ENCODE results near the gene TMEM198. TPM values are rescaled to one million over a fixed set of nuclear protein-coding genes. Genes with fewer than 3 reads are reported as not detected.

Gene TMEM198
- total and polyA plus RNA-seq, 9 of the 15 experiments (the other 6 are each of a cell fraction or from before 2014, with no cell fraction given) = 0.03 to 3.8 (median 1.0) TPM

DNA sequence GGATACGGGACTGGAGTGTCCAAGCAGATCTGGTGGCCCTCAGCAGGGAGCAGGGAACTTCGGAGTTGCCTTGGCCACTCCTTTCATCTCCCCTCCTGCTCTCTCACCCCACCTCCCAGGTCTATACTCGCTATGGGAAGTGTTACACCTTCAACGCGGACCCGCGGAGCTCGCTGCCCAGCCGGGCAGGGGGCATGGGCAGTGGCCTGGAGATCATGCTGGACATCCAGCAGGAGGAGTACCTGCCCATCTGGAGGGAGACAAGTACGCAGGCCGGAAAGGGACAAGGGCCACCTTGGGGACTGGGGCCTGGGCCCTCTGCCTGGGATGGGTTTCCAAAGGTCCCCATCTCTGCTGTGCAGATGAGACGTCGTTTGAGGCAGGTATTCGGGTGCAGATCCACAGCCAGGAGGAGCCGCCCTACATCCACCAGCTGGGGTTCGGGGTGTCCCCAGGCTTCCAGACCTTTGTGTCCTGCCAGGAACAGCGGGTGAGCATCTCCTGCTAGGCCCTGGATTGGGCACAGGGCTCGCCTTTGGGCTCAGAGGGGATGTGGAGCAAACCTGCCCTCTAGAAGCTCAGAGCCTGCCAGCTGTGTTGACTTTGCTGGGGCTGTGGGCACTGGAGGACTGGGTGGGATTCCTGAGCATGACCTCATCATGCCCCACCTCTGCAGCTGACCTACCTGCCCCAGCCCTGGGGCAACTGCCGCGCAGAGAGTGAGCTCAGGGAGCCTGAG, 12.0 kb upstream of the TMEM198 start:
- no peak overlapping the region for H3K4me2 ChIP-seq (ENCODE audit: insufficient read depth, low read length)
- H3K27ac ChIP-seq (ENCODE audit: extremely low read depth, low read depth, low read length) = no peak overlapping the region
- 0 out of 2 replicates have a peak, but pooled peaks cover 3% of the 10 kb centered on the region for H4K20me1 ChIP-seq (replicated peaks; ENCODE audit: control insufficient read depth, insufficient read depth, low read length)
- no peak overlapping the region for H3K4me3 ChIP-seq
- FAIRE-seq = no peak
- no peaks in the 10 kb centered on the region for H3K9me3 ChIP-seq (replicated peaks; ENCODE audit: control insufficient read depth, insufficient read depth, low read depth, low read length)
- peaks cover 47% of the 10 kb centered on the region; the same call in 2 of the 3 replicates for H3K36me3 ChIP-seq (ENCODE audit: control insufficient read depth, insufficient read depth, low read length)
- TF ChIP-seq POLR2G (IDR thresholded peaks at IDR 0.05; ENCODE audit: low read depth, low read length) (0 out of 2 replicates have a peak, but pooled peaks have one; percentile 21), TAF9B (IDR thresholded peaks at IDR 0.05; ENCODE audit: partially characterized antibody) (no peak), HDAC1 (IDR thresholded peaks at IDR 0.05) (no peak)
- H2AFZ ChIP-seq (ENCODE audit: low read depth, low read length) = no peak overlapping the region
- intact Hi-C loops (cut with micrococcal nuclease) (loop anchor here (2.0 kb wide), 1 partner anchor 37 kb away; no protein-coding TSS in a partner anchor), in situ Hi-C loops (cut with MboI) (loop anchor here (5.0 kb wide), 1 partner anchor 125 kb away; no protein-coding TSS in a partner anchor)
- POLR2A ChIA-PET = interaction anchor here (0.7 kb wide), 1 partner anchor 32 kb away, joined by 4 read pairs; no protein-coding TSS in a partner anchor
- CTCF ChIA-PET (ENCODE audit: low intra/inter-chr PET ratio) = interaction anchor here (0.7 to 3.2 kb wide), 2 partner anchors 56 to 129 kb away, joined by 3 to 25 read pairs; no protein-coding TSS in a partner anchor
- H3K27me3 ChIP-seq (ENCODE audit: control insufficient read depth in 2 of 2, insufficient read depth in 2 of 2, low read length in 2 of 2) = no peaks in the 10 kb centered on the region
- WGBS (ENCODE audit: insufficient coverage, low coverage, missing lambda C conversion rate) = 88% methylated on average over 12 of the region's 20 CpGs
- no peak for ATAC-seq
- BruUV-seq (replicated peaks) = no TSS peak
- H3K4me1 ChIP-seq (replicated peaks in 1 of 2; ENCODE audit: control insufficient read depth in 2 of 2, insufficient read depth in 2 of 2, low read length in 2 of 2) = peaks cover 33 to 52% of the 10 kb centered on the region in 2 experiments
- peak overlapping the region in 1 of 2 experiments; percentile 45; a peak in 1 of 4 replicates for H3K9ac ChIP-seq (ENCODE audit: insufficient read depth in 1 of 2, low read depth in 2 of 2, low read length in 2 of 2)
- DNase-seq (ENCODE audit: extremely low read depth in 1 of 4, low spot score in 3 of 4) = no peak
- H3K9me1 ChIP-seq (ENCODE audit: control insufficient read depth, insufficient read depth, low read length) = no peaks in the 10 kb centered on the region
- H3K79me2 ChIP-seq (ENCODE audit: control insufficient read depth, insufficient read depth, low read length) = peaks cover 59% of the 10 kb centered on the region

GRCh38 chr2:219532378-219532649, 11.5 kb upstream of the TMEM198 start:
- POLR2A ChIA-PET = interaction anchor here (0.7 kb wide), 1 partner anchor 33 kb away, joined by 4 read pairs; no protein-coding TSS in a partner anchor
- BruUV-seq (replicated peaks) = no TSS peak
- Histone ChIP-seq H3K4me1 (replicated peaks in 1 of 2; ENCODE audit: control insufficient read depth in 2 of 2, insufficient read depth in 2 of 2, low read length in 2 of 2) (peaks cover 28 to 52% of the 10 kb centered on the region in 2 experiments), H3K4me3 (no peak overlapping the region), H3K9me3 (replicated peaks; ENCODE audit: control insufficient read depth, insufficient read depth, low read depth, low read length) (no peaks in the 10 kb centered on the region), H3K27ac (ENCODE audit: extremely low read depth, low read depth, low read length) (no peak overlapping the region), H3K9ac (ENCODE audit: insufficient read depth in 1 of 2, low read depth in 2 of 2, low read length in 2 of 2) (no peak overlapping the region), H3K27me3 (ENCODE audit: control insufficient read depth in 2 of 2, insufficient read depth in 2 of 2, low read length in 2 of 2) (no peaks in the 10 kb centered on the region), H3K79me2 (ENCODE audit: control insufficient read depth, insufficient read depth, low read length) (peaks cover 54% of the 10 kb centered on the region), H2AFZ (ENCODE audit: low read depth, low read length) (no peak overlapping the region), H4K20me1 (replicated peaks; ENCODE audit: control insufficient read depth, insufficient read depth, low read length) (0 out of 2 replicates have a peak, but pooled peaks cover 3% of the 10 kb centered on the region), H3K36me3 (ENCODE audit: control insufficient read depth, insufficient read depth, low read length) (peaks cover 43% of the 10 kb centered on the region; the same call in 2 of the 3 replicates), H3K4me2 (ENCODE audit: insufficient read depth, low read length) (no peak overlapping the region), H3K9me1 (ENCODE audit: control insufficient read depth, insufficient read depth, low read length) (no peaks in the 10 kb centered on the region)
- in situ Hi-C loops (cut with MboI) = loop anchor here (5.0 kb wide), 1 partner anchor 125 kb away; no protein-coding TSS in a partner anchor
- WGBS (ENCODE audit: insufficient coverage, low coverage, missing lambda C conversion rate) = 72% methylated on average over 6 of the region's 8 CpGs
- CTCF ChIA-PET (ENCODE audit: low intra/inter-chr PET ratio) = no interaction called here
- intact Hi-C loops (cut with micrococcal nuclease) = no loop called here
- ATAC-seq (no peak), DNase-seq (ENCODE audit: extremely low read depth in 1 of 4, low spot score in 3 of 4) (no peak), FAIRE-seq (no peak)
- TF ChIP-seq ZBED1 (IDR thresholded peaks at IDR 0.05) = no peak
- no peak for TF ChIP-seq MTA2 (IDR thresholded peaks at IDR 0.05; ENCODE audit: low read depth)
- TF ChIP-seq, protein P1, sequence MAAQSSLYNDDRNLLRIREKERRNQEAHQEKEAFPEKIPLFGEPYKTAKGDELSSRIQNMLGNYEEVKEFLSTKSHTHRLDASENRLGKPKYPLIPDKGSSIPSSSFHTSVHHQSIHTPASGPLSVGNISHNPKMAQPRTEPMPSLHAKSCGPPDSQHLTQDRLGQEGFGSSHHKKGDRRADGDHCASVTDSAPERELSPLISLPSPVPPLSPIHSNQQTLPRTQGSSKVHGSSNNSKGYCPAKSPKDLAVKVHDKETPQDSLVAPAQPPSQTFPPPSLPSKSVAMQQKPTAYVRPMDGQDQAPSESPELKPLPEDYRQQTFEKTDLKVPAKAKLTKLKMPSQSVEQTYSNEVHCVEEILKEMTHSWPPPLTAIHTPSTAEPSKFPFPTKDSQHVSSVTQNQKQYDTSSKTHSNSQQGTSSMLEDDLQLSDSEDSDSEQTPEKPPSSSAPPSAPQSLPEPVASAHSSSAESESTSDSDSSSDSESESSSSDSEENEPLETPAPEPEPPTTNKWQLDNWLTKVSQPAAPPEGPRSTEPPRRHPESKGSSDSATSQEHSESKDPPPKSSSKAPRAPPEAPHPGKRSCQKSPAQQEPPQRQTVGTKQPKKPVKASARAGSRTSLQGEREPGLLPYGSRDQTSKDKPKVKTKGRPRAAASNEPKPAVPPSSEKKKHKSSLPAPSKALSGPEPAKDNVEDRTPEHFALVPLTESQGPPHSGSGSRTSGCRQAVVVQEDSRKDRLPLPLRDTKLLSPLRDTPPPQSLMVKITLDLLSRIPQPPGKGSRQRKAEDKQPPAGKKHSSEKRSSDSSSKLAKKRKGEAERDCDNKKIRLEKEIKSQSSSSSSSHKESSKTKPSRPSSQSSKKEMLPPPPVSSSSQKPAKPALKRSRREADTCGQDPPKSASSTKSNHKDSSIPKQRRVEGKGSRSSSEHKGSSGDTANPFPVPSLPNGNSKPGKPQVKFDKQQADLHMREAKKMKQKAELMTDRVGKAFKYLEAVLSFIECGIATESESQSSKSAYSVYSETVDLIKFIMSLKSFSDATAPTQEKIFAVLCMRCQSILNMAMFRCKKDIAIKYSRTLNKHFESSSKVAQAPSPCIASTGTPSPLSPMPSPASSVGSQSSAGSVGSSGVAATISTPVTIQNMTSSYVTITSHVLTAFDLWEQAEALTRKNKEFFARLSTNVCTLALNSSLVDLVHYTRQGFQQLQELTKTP (IDR thresholded peaks at IDR 0.05; ENCODE audit: low read depth in 1 of 2, partially characterized antibody in 2 of 2) = no peak
- TF ChIP-seq E2F1 (CRISPR knock-in tag; IDR thresholded peaks at IDR 0.05) = no peak

Measured in K562 (cell line).